Measurements from ENCODE around the gene RMND5A. TPM values are rescaled to one million over a fixed set of nuclear protein-coding genes. Genes with fewer than 3 reads are reported as not detected.

The RMND5A gene
- total RNA-seq, 1 donor from 2014 or later, result 42.0 TPM

DNA sequence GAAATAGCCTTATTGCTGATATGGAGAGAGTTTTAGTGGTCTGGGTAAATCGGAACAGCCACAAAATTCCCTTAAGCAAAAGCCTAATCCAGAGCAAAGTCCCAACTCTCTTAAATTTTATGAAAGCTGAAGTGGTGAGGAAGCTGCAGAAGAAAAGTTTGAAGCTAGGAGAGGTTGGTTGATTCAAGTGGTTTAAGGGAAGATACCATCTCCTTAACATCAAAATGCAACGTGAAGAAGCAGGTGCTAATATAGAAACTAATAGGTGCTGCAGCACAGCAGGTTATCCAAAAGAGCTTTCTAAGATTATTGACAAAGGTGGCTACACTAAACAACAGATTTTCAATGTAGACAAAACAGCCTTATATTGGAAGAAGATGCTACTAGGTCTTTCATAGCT, 98.9 kb downstream of the RMND5A start:
- H3K4me3 Mint-ChIP-seq, result no peak overlapping the region
- intact Hi-C loops (cut with micrococcal nuclease), result no loop called here
- peaks cover 12% of the 10 kb centered on the region for H3K4me1 Mint-ChIP-seq (ENCODE audit: low read depth)

DNA sequence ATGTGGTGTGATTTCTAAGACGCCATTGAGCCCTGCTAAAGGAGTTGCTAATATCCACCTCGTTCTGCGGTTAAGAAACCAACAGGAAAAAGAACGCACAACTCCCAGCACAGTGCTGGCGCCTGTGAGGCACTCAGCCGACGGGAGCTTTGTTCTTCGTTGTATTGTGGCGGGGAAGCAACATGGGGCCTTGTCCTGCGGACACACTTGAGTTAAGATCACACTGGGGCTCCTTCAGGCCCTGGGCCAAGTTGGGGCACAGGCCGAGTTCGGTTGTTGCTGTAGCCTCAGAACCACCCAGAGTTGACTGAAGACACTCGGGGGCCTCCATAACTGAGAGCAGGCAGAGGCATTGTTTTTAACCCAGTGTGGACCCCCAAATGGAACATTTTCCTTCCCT, 101.2 kb downstream of the RMND5A start:
- intact Hi-C loops (cut with micrococcal nuclease), result no loop called here
- Mint-ChIP-seq H3K9me3 (peaks cover 14% of the 10 kb centered on the region), H3K27me3 (ENCODE audit: insufficient read depth) (peaks cover 6% of the 10 kb centered on the region), H3K4me1 (ENCODE audit: low read depth) (peaks cover 11% of the 10 kb centered on the region), H3K4me3 (no peak overlapping the region), H3K36me3 (ENCODE audit: low read depth) (no peaks in the 10 kb centered on the region), H3K27ac (no peak overlapping the region)
- DNase-seq (ENCODE audit: low spot score), result no peak

More for the DNA sequence above, 98.9 kb downstream of the RMND5A start:
- Mint-ChIP-seq H3K9me3 (peaks cover 14% of the 10 kb centered on the region), H3K27me3 (ENCODE audit: insufficient read depth) (peaks cover 11% of the 10 kb centered on the region), H3K27ac (no peak overlapping the region), H3K36me3 (ENCODE audit: low read depth) (no peaks in the 10 kb centered on the region)
- DNase-seq (ENCODE audit: low spot score), result no peak

DNA sequence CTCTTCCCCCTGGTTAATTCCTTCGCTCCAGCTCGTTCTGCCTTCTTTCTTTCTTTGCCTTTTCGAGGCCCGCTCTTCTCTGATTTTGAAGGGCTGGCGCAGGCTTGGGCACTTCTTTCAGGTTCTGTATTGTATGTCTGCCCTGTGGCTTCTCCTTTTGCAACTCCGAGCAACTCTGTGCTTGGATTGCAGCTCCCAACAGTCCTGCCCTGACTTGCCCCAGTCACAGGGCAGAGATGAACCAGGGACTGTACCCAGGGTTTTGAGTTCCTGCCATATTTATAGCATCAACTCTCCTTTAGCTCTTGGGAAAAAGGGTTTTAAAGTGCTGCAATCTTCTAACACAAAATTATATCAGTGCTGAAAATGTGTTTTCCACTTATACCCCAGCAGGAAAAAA, 101.8 kb downstream of the RMND5A start:
- DNase-seq (ENCODE audit: low spot score), result no peak
- Mint-ChIP-seq H3K27ac (no peak overlapping the region), H3K36me3 (ENCODE audit: low read depth) (no peaks in the 10 kb centered on the region), H3K4me3 (no peak overlapping the region), H3K9me3 (peaks cover 14% of the 10 kb centered on the region), H3K4me1 (ENCODE audit: low read depth) (peaks cover 13% of the 10 kb centered on the region), H3K27me3 (ENCODE audit: insufficient read depth) (peaks cover 6% of the 10 kb centered on the region)
- intact Hi-C loops (cut with micrococcal nuclease), result no loop called here

DNA sequence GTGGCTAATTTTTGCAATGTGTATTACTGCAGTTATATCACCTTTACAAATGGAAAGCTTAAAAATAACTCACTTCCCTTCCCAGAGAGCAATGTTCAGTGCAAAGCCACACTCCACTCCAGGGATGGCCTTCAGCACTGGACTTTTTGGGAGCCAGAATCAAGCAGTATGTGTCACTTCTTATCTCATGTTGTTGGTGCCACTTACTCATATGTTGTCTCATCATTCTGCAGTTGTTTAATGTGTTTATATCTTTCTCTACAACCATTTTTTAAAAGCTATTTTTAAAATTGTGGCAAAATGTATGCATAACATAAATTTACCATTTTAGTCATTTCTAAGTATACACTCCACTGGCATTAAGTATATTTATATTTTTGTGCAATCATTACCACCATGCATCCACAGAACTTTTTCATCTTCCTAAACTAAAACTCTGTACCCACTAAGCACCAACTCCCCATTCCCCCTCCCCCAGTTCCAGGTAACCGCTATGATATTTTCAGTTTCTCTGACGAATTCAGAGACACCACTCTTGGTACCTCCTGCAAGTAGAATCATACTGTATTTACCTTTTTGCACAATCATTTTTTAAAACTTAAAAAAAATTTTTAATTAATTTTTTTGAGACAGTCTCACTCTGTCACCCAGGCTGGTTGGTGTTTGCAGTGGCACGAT, 102.7 kb downstream of the RMND5A start:
- H3K4me1 Mint-ChIP-seq (ENCODE audit: low read depth), result peaks cover 23% of the 10 kb centered on the region
- no peaks in the 10 kb centered on the region for H3K36me3 Mint-ChIP-seq (ENCODE audit: low read depth)
- H3K4me3 Mint-ChIP-seq, result no peak overlapping the region
- H3K9me3 Mint-ChIP-seq, result peaks cover 14% of the 10 kb centered on the region
- DNase-seq (ENCODE audit: low spot score), result no peak
- no peak overlapping the region for H3K27ac Mint-ChIP-seq
- intact Hi-C loops (cut with micrococcal nuclease), result no loop called here
- peaks cover 6% of the 10 kb centered on the region for H3K27me3 Mint-ChIP-seq (ENCODE audit: insufficient read depth)

DNA sequence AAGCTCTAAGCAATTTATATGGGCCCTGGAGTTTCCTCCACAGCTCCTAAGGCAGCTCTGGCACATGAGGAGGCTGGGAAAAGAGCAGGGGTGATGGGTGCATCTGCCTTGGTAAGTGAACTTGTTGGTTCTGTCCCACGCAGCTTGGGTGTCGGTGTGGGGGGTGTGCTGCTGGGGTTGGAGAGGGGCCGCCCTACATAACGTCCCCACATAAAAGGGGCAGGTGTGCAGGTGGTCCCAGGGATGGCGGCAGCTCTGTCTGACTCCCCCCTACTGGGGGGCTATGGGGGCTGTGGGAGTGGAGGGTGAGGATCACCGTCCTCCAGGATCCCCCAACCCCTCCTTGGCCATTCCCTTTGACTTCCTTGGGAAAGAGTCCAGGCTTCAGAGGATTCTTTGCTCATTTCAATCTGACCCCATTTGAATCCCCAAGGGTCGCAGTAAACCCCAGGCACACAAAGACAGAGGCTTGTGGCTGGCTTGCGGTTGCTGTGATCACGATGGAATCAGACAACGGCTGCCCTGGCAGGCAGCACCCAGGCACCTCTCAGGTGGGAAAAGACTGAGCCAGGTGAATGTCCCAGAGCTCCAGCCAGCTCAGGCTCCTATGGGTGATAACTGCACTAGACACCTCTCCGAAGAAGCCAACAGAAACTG, 105.1 kb downstream of the RMND5A start:
- Mint-ChIP-seq H3K9me3 (peaks cover 14% of the 10 kb centered on the region), H3K4me1 (ENCODE audit: low read depth) (peaks cover 25% of the 10 kb centered on the region), H3K27ac (no peak overlapping the region), H3K27me3 (ENCODE audit: insufficient read depth) (peaks cover 5% of the 10 kb centered on the region), H3K36me3 (ENCODE audit: low read depth) (no peaks in the 10 kb centered on the region), H3K4me3 (no peak overlapping the region)
- no peak for DNase-seq (ENCODE audit: low spot score)
- intact Hi-C loops (cut with micrococcal nuclease), result no loop called here

DNA sequence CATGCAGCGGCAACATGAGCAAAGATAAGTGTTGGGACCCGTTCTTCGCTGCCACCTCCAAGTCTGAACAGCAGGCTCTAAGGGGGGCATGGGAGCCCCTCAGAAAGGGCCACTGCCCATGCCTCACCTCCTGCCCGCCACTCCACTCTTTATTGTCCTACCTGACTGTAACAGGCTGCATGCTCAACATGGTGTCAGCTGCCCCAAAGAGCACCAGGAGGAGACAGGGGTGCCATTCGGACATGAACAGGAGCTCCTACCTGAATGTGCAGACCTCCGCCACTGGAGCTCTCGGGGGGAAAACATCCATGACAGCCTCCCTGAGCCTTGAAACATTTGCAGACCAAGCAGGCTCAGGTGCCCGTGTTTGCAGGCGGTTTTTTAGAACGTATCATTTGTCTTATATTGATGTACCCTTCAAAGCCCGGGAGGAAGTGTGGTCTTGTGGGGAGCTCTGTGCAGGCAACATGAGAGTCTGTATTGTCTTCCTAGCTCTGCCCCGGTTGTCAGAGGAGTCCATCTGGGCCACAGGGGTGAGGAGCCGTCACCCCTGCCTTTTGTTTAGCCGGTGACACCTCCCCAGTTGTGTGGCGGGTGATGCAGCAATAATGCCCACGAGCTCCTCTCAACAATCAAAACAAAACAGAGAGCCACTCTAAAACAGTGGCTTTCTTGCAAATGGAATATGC, 105.7 kb downstream of the RMND5A start:
- H3K4me1 Mint-ChIP-seq (ENCODE audit: low read depth), result peaks cover 25% of the 10 kb centered on the region

DNA sequence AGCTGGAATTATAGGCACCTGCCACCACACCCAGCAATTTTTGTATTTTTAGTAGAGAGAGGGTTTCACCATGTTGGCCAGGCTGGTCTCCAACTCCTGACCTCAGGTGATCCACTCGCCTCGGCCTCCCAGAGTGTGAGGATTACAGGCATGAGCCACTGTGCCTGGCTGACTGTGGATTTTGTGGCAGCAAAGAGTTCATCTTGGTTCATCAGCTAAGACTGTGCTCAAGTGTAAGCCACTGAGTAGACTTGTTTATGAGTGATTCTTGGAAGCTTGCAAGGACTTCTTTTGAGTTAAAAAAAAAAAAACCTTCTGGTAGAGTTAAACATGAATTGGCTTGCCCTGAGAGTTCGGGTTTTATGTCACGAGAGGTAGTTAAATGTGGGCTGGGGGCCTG, 106.9 kb downstream of the RMND5A start:
- H3K4me1 Mint-ChIP-seq (ENCODE audit: low read depth), result peaks cover 25% of the 10 kb centered on the region

More for the DNA sequence above, 105.7 kb downstream of the RMND5A start:
- intact Hi-C loops (cut with micrococcal nuclease), result no loop called here
- peak overlapping the region; percentile 19 for H3K4me3 Mint-ChIP-seq
- peaks cover 5% of the 10 kb centered on the region for H3K27me3 Mint-ChIP-seq (ENCODE audit: insufficient read depth)
- no peaks in the 10 kb centered on the region for H3K36me3 Mint-ChIP-seq (ENCODE audit: low read depth)
- H3K9me3 Mint-ChIP-seq, result peaks cover 14% of the 10 kb centered on the region
- peak; percentile 29 for DNase-seq (ENCODE audit: low spot score)
- H3K27ac Mint-ChIP-seq, result peak overlapping the region; percentile 9

More for the DNA sequence above, 106.9 kb downstream of the RMND5A start:
- Mint-ChIP-seq H3K4me3 (no peak overlapping the region), H3K27ac (no peak overlapping the region), H3K36me3 (ENCODE audit: low read depth) (no peaks in the 10 kb centered on the region), H3K9me3 (peaks cover 11% of the 10 kb centered on the region), H3K27me3 (ENCODE audit: insufficient read depth) (peaks cover 8% of the 10 kb centered on the region)
- DNase-seq (ENCODE audit: low spot score), result no peak
- intact Hi-C loops (cut with micrococcal nuclease), result no loop called here

Other genes with a start within 250 kb of the RMND5A start
- 27.7 and 27.9 TPM in 2 replicates for gene CHMP3, start 156.8 kb upstream of the RMND5A start, total RNA-seq
- 13.6 and 14.3 TPM in 2 replicates for gene RNF103, start 96.4 kb upstream of the RMND5A start, total RNA-seq
- 2.2 and 2.4 TPM in 2 replicates for gene CD8A, start 70.6 kb downstream of the RMND5A start, total RNA-seq
- 0.86 and 1.5 TPM in 2 replicates for gene CD8B, start 141.6 kb downstream of the RMND5A start, total RNA-seq
- 1.4 and 1.5 TPM in 2 replicates for gene RGPD1, start 221.8 kb downstream of the RMND5A start, total RNA-seq

All from activated T-helper 1 cell treated with anti-CD3 and anti-CD28 coated beads, Interleukin-12 subunit alpha, Interleukin-12 subunit beta, Interleukin-2, Interleukin-4 antibody, amounts not matched to agents 30 ng/mL and 10 ng/mL and 1 ng/mL, durations not matched to agents 14 hours and 24 hours and 36 hours (primary cell).